GM18868 (cell line): Measurements from ENCODE around the gene ERICH4.

Experiments
- ATAC-seq: cut with Tn5 transposase; IDR thresholded peaks from one replicate; pipeline ENCODE4 v1.9.1; 2021; ENCODE audit warnings: mild to moderate bottlenecking, moderate library complexity; ENCODE audit not compliant: unreplicated experiment

The ERICH4 gene

DNA sequence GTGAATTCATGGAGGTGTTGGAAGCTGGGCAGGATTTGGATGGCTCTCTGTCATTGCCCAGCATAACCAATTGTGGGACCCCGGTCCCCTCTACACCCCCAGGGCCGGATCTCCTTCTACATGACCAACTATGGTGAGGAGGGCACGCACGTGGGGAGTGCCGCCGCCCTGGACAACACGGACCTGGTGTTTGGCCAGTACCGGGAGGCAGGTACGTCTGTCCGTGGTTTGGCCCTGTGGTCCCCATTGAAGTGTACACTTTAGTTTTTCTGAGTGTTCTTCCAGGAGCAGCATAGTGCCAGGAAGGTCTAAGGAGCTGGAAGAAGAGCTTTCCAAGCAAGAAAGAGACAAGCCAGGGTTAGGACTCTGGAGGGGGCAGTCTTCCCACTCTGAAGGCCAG is 29.0 kb upstream of the ERICH4 start:
- ATAC-seq, result no peak

DNA sequence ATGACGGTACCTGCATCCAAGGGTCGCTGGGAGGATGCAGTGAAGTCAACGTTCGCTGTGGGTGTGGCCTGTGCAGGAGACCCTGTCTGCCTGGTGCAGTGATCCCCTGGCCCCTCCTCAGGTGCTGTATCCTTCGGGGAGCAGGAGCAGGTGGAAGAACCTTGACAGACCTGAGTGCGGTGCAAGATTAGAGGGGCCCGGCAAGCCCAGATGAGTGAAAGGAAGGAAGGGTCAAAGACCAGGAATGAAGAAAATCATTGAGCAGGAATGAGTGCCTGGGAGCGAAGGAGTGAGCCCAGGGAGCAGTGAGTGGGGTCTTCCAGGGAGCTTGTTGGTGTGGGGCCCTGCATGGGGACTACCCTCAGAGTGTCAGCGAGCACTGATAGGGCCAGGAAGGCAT is 28.5 kb upstream of the ERICH4 start:
- ATAC-seq, result no peak

DNA sequence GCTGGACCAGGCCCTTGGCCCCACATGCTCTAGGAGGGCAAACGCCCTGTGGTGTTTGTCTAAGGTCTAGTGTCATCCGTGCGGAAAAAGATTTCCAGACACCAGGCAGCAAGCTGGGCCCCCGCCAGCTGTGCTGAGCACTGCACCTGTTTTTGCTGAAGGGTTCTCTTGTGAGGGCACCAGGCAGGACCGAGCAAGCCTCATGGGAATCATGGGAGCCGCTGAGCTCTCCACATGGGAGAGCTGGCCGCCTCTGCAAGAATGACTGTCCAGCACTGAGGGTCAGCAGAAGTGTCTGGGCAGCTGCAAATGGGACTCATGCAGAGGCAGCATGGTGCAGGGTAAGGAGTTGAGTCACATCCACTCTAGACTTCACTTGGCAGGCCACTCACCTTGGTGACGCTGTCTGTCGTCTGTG is 27.8 kb upstream of the ERICH4 start:
- no peak for ATAC-seq

DNA sequence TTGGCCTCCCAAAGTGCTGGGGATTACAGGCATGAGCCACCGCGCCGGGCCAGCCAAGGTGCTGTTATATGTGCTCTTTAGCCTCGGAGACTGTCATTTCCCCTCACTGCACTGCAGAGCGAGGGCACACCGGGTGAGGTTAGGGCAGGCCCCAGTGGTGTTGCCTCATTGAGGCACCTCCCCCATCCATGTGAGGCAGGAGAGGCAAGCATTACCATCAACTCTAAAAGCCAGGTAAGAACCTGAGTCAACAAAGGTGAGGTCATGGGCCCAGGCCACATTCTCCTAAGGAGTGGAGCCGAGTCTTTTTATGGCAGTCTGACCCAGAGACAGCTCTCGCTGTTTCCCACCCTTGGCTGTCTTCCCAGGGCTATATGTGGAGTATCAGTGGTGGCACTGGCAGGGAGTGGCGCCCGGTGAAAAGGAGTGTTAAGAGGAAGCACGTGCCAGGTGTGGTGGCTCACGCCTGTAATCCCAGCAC is 26.7 kb upstream of the ERICH4 start:
- no peak for ATAC-seq

DNA sequence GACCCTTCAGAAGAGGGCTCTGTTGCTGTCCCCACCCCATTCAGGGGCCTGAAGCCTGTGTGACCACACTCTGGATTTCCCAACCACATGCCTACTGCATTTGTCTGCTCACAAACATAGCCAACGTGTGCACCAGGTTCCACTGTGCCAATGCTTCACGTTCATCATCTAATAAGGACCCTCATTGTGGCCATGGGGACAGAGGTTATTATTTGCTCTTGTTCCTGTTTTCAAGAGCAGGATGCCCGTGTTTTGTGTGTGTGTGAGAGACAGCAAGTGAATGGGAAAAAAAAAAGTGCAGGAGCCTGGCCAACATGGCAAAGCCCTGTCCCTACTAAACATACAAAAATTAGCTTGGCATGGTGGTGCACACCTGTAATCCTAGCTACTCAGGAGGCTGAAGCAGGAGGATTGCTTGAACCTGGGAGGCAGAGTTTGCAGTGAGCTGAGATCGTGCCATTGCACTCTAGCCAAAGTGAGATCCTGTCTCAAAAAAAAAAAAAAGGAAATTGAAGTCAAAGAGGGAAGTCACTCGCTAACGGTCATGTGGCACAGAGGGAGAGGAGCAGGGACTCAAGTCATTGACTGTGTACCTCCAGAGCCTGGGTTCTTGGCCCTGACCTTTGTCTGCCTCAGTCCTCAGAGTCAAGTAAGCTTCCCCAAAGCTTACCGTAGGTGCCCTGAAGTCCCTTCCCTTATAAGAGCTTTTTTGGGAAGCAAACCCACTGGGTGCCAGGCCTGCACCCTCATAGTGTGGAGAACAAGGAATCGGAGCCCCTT is 22.7 kb upstream of the ERICH4 start:
- no peak for ATAC-seq

DNA sequence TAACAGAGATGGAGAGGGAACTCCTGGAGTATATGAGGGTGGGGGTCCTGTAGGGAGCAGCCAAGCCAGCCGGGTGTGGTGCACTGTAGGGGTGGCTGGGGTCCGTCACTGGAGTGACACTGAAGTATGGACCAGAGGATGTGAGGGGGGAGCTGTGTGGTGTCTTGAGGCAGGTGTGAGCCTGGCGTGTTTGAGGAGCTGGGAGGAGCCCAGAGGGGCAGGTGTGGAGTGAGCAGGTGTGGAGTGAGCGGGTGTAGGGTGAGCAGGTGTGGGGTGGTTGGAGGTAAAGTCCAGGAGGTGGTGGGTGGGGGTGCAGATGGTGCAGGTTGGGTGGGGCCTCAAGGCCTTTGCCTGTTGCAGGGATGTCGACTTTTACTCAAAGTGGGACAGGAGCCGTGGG is 21.6 kb upstream of the ERICH4 start:
- no peak for ATAC-seq

DNA sequence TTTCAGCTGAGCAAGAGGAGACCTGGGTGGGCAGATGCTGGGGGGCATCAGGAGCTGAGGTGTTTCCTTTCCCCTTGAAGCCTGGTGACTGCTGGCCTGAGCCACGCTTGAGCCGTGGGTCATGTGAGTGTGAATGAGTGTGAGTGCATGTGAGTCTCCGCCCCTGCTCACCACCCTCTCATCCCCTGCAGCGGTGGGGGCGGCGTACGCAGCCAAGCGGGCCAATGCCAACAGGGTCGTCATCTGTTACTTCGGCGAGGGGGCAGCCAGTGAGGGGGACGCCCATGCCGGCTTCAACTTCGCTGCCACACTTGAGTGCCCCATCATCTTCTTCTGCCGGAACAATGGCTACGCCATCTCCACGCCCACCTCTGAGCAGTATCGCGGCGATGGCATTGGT is 21.0 kb upstream of the ERICH4 start:
- ATAC-seq, result no peak

DNA sequence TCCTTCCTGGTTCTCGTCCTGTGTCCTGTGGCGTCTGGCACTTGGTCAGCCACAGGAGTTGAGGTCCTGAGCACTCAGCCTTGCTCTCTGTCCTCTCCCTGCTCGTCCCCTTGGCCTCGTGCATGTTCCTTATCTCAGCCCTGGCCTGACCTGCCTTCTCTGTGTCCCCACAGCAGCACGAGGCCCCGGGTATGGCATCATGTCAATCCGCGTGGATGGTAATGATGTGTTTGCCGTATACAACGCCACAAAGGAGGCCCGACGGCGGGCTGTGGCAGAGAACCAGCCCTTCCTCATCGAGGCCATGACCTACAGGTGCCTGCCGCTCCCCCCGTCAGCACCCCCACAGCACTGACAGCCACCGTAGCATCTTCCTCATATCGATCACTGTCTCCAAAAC is 20.5 kb upstream of the ERICH4 start:
- ATAC-seq, result no peak

DNA sequence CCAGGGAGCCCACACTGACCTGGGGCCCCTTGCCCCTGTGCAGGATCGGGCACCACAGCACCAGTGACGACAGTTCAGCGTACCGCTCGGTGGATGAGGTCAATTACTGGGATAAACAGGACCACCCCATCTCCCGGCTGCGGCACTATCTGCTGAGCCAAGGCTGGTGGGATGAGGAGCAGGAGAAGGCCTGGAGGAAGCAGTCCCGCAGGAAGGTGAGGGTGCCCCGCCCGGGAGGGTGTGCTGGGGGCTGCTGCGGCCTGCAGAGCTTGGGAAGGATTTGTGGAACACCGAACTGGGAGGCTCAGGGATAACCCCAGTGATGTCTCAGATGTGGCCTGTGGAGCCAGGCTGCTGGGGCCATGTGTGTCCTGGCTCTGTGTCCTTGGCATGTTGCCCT is 20.0 kb upstream of the ERICH4 start:
- ATAC-seq, result no peak

DNA sequence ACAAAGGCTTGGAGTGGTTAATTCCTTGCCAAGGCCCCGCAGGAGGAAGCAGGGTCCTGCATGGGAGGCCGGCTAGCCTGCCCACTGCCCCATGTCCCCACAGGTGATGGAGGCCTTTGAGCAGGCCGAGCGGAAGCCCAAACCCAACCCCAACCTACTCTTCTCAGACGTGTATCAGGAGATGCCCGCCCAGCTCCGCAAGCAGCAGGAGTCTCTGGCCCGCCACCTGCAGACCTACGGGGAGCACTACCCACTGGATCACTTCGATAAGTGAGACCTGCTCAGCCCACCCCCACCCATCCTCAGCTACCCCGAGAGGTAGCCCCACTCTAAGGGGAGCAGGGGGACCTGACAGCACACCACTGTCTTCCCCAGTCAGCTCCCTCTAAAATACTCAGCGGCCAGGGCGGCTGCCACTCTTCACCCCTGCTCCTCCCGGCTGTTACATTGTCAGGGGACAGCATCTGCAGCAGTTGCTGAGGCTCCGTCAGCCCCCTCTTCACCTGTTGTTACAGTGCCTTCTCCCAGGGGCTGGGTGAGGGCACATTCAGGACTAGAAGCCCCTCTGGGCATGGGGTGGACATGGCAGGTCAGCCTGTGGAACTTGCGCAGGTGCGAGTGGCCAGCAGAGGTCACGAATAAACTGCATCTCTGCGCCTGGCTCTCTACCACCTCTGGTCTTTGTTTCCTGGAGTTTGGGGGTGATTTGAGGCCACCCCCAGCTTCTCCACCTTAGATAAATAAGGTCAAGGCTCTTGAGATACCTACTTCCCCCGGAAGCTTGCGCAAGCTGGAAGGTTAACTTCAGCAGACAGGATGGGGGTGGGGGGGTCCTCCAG is 18.4 kb upstream of the ERICH4 start:
- no peak for ATAC-seq

DNA sequence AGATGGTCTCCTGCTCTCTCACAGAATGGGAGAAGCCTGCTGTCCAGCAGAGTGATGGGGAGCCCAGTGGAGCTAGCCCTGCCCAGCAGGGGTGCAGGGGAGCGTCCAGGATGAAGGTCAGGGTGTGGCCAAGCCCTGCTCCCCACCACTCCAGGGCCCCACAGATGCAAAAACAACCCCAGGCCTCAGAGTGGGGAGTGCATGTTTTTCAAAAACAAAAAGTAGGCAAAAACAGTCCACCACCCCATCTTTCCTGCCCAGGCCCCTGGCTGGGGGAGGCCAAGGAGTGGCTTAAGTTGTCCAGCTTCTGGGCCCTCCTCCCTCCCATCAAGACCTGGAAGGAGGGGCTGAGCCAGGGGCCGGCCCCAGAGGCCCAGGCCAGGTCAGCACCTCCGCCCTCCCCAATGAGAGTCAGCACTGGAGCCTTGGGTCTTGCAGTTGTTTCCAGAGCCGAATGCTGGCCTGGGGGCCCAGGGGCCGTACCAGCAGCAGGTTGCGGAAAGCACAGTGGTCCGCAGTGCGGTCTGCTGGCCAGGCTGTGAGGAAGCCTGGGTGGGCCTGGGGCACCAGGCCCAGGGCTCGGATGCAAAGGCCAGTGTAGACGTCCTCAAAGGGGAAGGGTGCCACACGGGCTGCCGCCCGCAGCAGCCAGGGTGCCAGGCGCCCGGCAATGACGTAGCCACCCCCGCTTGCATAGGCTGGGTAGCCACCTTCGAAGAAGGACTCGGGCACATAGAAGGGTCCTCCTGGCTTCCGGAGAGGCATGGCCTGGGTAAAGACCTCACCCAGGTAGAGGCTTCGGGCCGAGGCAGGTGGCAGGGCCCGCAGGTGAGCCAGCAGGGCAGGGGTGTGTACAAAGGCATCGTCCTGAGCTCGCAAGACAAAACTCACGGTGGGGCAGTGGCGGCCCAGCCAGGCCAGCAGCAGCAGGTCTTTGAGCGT is 17.5 kb upstream of the ERICH4 start:
- no peak for ATAC-seq

DNA sequence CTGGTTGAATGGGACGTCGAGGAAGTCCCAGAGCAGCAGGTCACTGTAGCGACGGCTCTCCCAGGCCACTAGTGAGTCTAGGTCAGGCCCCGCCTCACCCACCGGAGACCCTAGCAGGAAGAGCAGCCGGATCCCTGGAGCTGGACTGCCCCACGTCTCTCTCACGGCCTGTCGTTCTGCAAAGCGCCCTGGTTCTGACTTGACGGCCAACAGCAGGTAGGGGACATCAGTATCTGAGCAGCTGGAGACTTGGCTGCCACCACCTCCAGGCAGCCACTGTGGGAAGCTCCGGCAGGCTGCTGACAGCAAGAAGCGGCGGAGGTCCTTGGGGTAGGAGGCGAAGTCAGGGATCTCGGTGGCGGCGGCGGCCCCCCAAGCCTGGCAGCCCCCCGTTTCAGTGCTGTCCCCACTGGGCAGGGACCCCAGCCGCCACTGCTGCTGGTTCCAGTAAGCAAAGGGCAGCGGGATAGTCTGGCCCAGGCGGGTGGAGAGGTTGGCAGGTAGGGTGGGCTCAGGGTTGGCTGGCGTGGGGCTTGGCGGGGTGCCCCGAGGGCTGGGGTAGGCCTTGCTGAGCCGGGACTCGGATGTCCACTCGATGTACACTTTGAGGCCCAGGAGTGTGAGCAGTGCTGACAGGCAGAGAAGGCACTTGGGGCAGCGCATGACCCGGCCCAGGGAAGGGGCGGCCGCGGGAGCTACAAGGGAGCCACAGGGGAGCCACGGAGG is 16.7 kb upstream of the ERICH4 start:
- no peak for ATAC-seq

DNA sequence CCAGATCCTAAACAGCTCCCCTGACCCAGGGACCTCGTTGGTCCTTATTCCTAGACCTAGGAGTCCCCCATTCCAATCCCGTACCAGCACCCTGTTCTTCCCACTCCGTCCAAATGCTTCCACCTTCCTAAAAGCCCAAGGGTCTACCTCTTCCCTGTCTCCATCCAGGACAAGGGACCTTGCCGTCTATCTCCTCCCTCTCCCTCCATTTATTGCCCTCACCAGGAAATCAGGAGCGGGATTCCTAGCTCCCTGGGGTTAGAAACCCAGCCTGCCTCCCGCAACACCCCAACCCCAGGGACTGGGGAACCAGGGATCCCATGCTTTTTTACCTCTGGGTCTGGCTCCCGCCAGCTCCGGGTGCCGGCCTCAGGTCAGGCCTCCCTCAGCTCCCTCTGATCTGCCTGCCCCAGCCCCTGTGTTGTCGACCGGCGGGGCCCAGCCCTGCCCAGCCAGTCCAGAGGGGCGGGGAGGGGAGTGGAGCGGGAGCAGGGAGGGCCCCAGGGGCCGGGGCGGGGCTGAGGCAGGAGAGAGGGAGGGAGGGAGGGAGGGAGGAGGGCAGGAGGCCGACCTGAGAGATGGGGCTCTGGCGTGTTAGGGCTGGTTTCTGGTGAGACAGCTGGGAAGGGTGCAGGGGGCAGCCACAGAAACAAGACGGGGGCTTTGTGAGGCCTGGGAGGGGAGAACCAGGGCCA is 15.9 kb upstream of the ERICH4 start, which contains the start of gene B3GNT8:
Gene B3GNT8, minus strand, starts transcription at position 423 of the 695 bp plus-strand sequence. CDS start 596 bp downstream, outside the sequence.
- ATAC-seq, result no peak

DNA sequence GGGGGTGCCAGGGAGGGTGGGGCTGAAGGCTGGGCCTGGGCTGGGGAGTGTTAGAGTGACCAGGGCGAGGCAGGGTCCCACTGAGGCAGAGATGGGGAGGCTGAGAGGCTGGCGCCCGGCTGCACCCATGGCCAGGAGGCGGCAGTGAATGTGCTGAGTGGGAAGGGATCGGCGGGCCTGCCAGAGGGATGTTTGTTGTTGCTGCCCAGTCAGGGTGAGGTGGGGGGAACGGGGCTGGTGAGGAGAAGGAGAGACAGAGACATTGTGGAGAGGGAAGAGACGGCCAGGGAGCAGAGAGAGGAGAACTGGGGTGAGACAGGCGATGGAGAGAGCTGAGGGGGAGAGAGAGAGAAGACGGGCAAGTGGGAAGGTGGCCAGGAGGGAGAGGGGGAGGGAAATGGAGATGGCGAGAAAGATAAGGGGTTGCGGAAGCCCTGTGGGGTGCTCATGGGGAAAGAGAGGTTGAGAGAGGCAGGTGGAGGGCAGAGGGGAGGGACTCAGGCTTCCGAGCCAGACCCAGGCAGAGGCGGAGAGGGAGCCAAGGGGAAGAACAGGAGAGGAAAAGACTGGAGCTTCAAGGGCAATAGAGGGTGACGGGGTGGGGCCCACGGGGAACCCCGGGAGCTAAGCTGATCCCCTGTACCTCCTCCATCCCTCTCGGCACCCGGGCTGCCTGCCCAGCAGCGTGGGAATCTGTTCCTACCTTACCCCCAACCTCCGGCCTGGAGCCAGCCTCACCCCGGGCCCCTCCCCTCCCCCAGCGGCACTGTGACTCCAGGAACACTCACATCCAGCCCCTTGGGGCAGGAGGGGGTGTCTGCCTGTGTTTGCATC is 15.1 kb upstream of the ERICH4 start:
- no peak for ATAC-seq

DNA sequence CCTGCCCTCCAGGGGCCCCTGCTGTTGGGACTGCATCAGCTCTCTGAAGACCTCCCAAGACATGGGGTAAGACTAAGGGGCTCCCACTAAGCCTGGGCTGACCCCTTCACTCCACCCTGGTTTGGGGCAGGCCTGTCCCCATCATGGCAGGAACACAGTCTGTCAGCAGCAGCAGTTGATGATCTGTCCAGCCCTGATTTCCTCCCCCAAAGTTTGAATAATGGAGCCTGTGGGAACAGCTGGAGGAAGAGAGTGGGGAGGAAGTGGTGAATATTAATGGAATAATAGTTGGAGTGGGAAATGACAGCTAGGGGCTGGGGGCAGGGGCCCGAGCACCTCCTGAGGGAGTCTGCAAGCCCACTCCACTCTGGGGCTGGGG is 14.5 kb upstream of the ERICH4 start:
- ATAC-seq, result no peak

DNA sequence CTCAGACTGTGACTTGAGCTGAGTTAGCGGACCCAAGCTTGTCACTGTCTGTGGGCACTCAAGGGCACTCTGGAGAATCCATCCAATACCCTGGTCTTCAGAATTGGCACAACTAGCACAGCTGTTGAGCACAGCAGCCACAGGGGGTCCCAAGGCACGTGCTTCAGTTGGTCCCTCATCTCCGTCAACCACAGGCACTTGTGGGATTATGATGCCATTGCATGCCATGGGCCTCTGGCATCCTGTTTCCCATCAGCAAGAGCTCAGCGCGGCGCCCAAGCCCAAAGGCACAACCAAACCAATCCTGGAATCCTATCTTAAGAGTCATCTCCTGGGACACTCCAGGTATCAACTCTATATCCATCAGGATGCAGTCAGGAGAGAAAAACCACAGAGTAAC is 12.0 kb upstream of the ERICH4 start:
- ATAC-seq, result no peak

DNA sequence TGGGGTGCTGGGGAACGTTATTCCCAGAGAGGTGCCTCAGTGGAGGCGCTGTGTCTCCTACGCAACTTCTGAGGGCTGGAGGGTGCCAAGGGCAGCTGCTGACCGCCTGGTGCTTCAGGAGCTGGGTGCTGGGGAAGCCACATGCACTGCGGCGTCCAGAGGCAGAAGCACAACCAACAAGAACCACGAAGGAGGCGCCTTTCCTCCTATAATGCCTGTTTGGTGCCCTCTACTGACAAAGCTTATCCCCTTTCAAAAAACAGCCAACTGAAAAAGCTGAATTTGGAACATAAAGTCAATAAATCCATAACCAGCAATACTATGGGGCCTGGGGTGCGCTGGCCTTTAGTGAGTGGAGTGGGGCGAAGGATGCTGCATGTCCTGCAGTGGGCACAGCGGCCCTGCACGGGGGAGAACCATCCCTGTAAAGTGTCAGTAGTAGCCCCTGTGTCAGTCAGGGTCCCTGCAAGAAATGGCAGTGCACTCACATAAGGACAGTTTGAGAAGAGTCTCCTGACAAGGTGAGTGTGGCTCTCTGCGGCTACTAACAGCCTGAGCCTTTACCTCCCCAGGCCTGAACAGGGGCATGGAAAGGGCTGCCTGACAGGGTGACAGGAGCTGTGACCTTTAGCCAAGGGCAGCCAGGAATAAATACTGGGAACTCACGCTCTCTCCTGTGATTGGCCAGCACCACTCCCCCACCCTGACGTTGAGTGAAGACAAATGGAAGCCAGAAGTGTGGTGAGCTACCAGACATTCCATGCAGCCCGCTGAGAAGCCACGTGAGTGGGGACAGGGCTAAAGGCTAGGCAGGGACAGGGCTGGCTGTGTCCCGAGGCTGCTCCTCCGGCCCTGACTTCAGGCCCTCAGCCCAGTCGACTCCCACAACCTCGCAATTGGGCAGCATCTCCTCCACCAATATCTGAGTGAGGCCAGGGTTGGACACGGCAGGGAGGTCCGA is 11.2 kb upstream of the ERICH4 start:
- no peak for ATAC-seq

DNA sequence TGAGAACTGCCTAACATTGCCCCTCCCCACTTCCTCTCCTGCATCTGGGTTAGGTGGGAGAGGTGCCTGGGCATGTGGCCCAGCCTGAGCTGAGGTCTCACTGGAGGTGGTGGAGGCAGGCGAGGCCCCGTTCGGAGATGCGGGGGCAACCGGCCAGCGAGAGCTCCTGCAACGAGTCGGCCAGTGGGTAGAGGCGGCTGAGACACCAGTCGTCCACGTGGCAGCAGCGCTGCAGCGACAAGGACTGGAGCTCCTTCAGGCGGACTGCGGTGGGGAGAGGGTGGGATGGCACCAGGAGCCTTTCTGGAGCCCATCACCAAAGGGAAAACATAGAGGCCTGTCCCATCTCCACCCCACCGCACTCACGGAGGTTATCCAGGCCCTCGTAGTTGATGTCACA is 9.8 kb upstream of the ERICH4 start:
- ATAC-seq, result no peak
